Mesenchymal stem cell (in vitro differentiated cells and primary cell): ENCODE results near the gene LRRC7.

ENCODE experiments used
- DNase-seq: peaks from one replicate; pipeline ENCODE4 v3.0.0-alpha.2; 2013
- H2AFZ ChIP-seq: one replicate; pipeline ENCODE4 v1.6.1; 2013; ENCODE audit warnings: low read depth, mild to moderate bottlenecking, control low read depth, inconsistent platforms, low read length, moderate library complexity
- H2AK5ac ChIP-seq: 2 replicates; pipeline ENCODE4 v1.6.1; 2013; ENCODE audit warnings: low read length, moderate library complexity, mild to moderate bottlenecking, inconsistent platforms; ENCODE audit not compliant: severe bottlenecking
- H2BK120ac ChIP-seq: one replicate; pipeline ENCODE4 v1.6.1; 2013; ENCODE audit warnings: low read depth, mild to moderate bottlenecking, inconsistent platforms, low read length, moderate library complexity
- H2BK12ac ChIP-seq, 2 experiments: one replicate each; pipeline ENCODE4 v1.6.1; 2013; ENCODE audit warnings: inconsistent platforms in 2 of 2, low read length in 2 of 2, mild to moderate bottlenecking in 2 of 2, moderate library complexity in 2 of 2, control low read depth in 1 of 2
- H2BK15ac ChIP-seq: one replicate; pipeline ENCODE4 v1.6.1; 2013; ENCODE audit warnings: mild to moderate bottlenecking, low read depth, inconsistent platforms; ENCODE audit not compliant: poor library complexity, severe bottlenecking
- H2BK5ac ChIP-seq: 2 replicates; pipeline ENCODE4 v1.6.1; 2013; ENCODE audit warnings: low read depth, mild to moderate bottlenecking, low read length, control low read depth, inconsistent platforms; ENCODE audit not compliant: poor library complexity, severe bottlenecking
- H3K14ac ChIP-seq, 2 experiments: one replicate each; pipeline ENCODE4 v1.6.1; 2013; ENCODE audit warnings: inconsistent platforms in 2 of 2, low read length in 2 of 2, control low read depth in 1 of 2, mild to moderate bottlenecking in 1 of 2, moderate library complexity in 1 of 2
- H3K18ac ChIP-seq, 2 experiments: one replicate each; pipeline ENCODE4 v1.6.1; 2013; ENCODE audit warnings: inconsistent platforms in 2 of 2, low read length in 2 of 2, control low read depth in 1 of 2, low read depth in 1 of 2, mild to moderate bottlenecking in 1 of 2
- H3K23ac ChIP-seq, 2 experiments: one replicate each; pipeline ENCODE4 v1.6.1; 2013; ENCODE audit warnings: inconsistent platforms in 2 of 2, low read length in 2 of 2, mild to moderate bottlenecking in 2 of 2, moderate library complexity in 2 of 2, control low read depth in 1 of 2
- H3K27ac ChIP-seq: 2 replicates; pipeline ENCODE4 v1.5.1; 2013; ENCODE audit warnings: mild to moderate bottlenecking, moderate library complexity, low read length, control low read depth, inconsistent platforms; ENCODE audit not compliant: poor library complexity, severe bottlenecking
- H3K27me3 ChIP-seq, 2 experiments: 2 replicates each; pipeline versions ENCODE4 v1.6.1 to v1.7.0; 2013; ENCODE audit warnings: low read length in 2 of 2, mild to moderate bottlenecking in 2 of 2, moderate library complexity in 2 of 2, control low read depth in 1 of 2, inconsistent platforms in 1 of 2; ENCODE audit not compliant: control insufficient read depth in 1 of 2, insufficient read depth in 1 of 2
- H3K36me3 ChIP-seq, 2 experiments: 2 replicates each; pipeline versions ENCODE4 v1.6.1 to v1.7.0; 2013; ENCODE audit warnings: low read length in 2 of 2, control low read depth in 1 of 2, inconsistent platforms in 1 of 2, low read depth in 1 of 2, mild to moderate bottlenecking in 1 of 2; ENCODE audit not compliant: insufficient read depth in 2 of 2, control insufficient read depth in 1 of 2
- H3K4ac ChIP-seq, 2 experiments: one replicate each; pipeline ENCODE4 v1.6.1; 2013; ENCODE audit warnings: inconsistent platforms in 2 of 2, low read length in 2 of 2, mild to moderate bottlenecking in 2 of 2, moderate library complexity in 2 of 2, control low read depth in 1 of 2, low read depth in 1 of 2
- H3K4me1 ChIP-seq: 2 replicates; pipeline ENCODE4 v1.6.1; 2013; ENCODE audit warnings: low read depth, low read length, control low read depth; ENCODE audit not compliant: control insufficient read depth, insufficient read depth
- H3K4me2 ChIP-seq: 2 replicates; pipeline ENCODE4 v1.6.1; 2013; ENCODE audit warnings: low read length, mild to moderate bottlenecking, inconsistent platforms; ENCODE audit not compliant: poor library complexity, severe bottlenecking
- H3K4me3 ChIP-seq, 2 experiments: 2 replicates each; pipeline versions ENCODE4 v1.5.1 to v1.7.0; 2013; ENCODE audit warnings: low read length in 2 of 2, mild to moderate bottlenecking in 2 of 2, control low read depth in 1 of 2, low read depth in 1 of 2; ENCODE audit not compliant: insufficient read depth in 1 of 2
- H3K79me1 ChIP-seq: replicated peaks from 2 replicates; pipeline ENCODE4 v1.6.1; 2013; ENCODE audit warnings: mild to moderate bottlenecking, control low read depth, low read length, inconsistent platforms; ENCODE audit not compliant: poor library complexity, severe bottlenecking
- H3K9ac ChIP-seq: 2 replicates; pipeline ENCODE4 v1.7.0; 2013; ENCODE audit warnings: mild to moderate bottlenecking, low read length, moderate library complexity
- H3K9me3 ChIP-seq: 2 replicates; pipeline ENCODE4 v1.7.0; 2013; ENCODE audit warnings: mild to moderate bottlenecking, low read length; ENCODE audit not compliant: control insufficient read depth
- H4K8ac ChIP-seq: one replicate; pipeline ENCODE4 v1.6.1; 2013; ENCODE audit warnings: inconsistent platforms, mild to moderate bottlenecking, low read length, moderate library complexity
- H4K91ac ChIP-seq: one replicate; pipeline ENCODE4 v1.6.1; 2013; ENCODE audit warnings: mild to moderate bottlenecking, low read length, inconsistent platforms
- WGBS: methylation state at CpG from one replicate; pipeline ENCODE4 v1.1.7; 2013; ENCODE audit warnings: mixed read lengths; 5-methylcytosine and 5-hydroxymethylcytosine counted together

LRRC7 gene

GRCh38 chr1:69777423-69777822, 209.7 kb downstream of the LRRC7 start:
- Histone ChIP-seq H3K27ac (no peak overlapping the region), H3K4me2 (no peak overlapping the region), H3K4ac (no peak overlapping the region), H3K18ac (no peak overlapping the region), H2AK5ac (no peak overlapping the region), H2BK120ac (no peak overlapping the region), H2AFZ (no peak overlapping the region), H3K23ac (no peak overlapping the region), H3K79me1 (no peaks in the 10 kb centered on the region), H3K4me1 (no peaks in the 10 kb centered on the region), H2BK12ac (no peak overlapping the region), H3K27me3 (no peaks in the 10 kb centered on the region), H3K4me3 (no peak overlapping the region), H3K36me3 (no peaks in the 10 kb centered on the region), H2BK15ac (no peak overlapping the region), H4K91ac (no peak overlapping the region), H2BK5ac (no peak overlapping the region), H3K14ac (no peak overlapping the region), H3K9me3 (no peaks in the 10 kb centered on the region), H4K8ac (no peak overlapping the region), H3K9ac (no peak overlapping the region)
- WGBS, result 77% methylated on average over 1 of the region's 1 CpG
- no peak for DNase-seq

- no peaks in the 10 kb centered on the region for H3K79me1 ChIP-seq
- H4K91ac ChIP-seq, result no peak overlapping the region
- H3K9me3 ChIP-seq, result no peaks in the 10 kb centered on the region
Observed at GRCh38 chr1:69777971-69778370, 210.2 kb downstream of the LRRC7 start.

GRCh38 chr1:69787151-69787550, 219.4 kb downstream of the LRRC7 start:
- H4K91ac ChIP-seq, result no peak overlapping the region
- no peak overlapping the region for H3K4me3 ChIP-seq
- no peak overlapping the region for H2BK120ac ChIP-seq
- WGBS, result 65% methylated on average over 5 of the region's 5 CpGs
- no peak overlapping the region for H2BK12ac ChIP-seq
- H2AK5ac ChIP-seq, result no peak overlapping the region
- H3K14ac ChIP-seq, result no peak overlapping the region
- no peaks in the 10 kb centered on the region for H3K4me1 ChIP-seq
- H3K27ac ChIP-seq, result no peak overlapping the region
- no peak overlapping the region for H3K4me2 ChIP-seq
- H2BK15ac ChIP-seq, result no peak overlapping the region
- H3K79me1 ChIP-seq, result no peaks in the 10 kb centered on the region
- H2AFZ ChIP-seq, result no peak overlapping the region
- no peak for DNase-seq
- H3K27me3 ChIP-seq, result no peaks in the 10 kb centered on the region
- no peak overlapping the region for H3K9ac ChIP-seq
- no peak overlapping the region for H3K4ac ChIP-seq
- H2BK5ac ChIP-seq, result no peak overlapping the region
- no peak overlapping the region for H3K23ac ChIP-seq
- H3K9me3 ChIP-seq, result no peaks in the 10 kb centered on the region
- H3K18ac ChIP-seq, result no peak overlapping the region
- H3K36me3 ChIP-seq, result no peaks in the 10 kb centered on the region
- no peak overlapping the region for H4K8ac ChIP-seq

More at GRCh38 chr1:69777971-69778370, 210.2 kb downstream of the LRRC7 start:
- Histone ChIP-seq H2BK12ac (no peak overlapping the region), H4K8ac (no peak overlapping the region), H2AFZ (no peak overlapping the region), H3K23ac (no peak overlapping the region), H2BK5ac (no peak overlapping the region), H2AK5ac (no peak overlapping the region), H3K27me3 (no peaks in the 10 kb centered on the region), H3K4me2 (no peak overlapping the region), H3K4me3 (no peak overlapping the region), H3K14ac (no peak overlapping the region), H3K4ac (no peak overlapping the region), H2BK120ac (no peak overlapping the region), H3K18ac (no peak overlapping the region), H3K36me3 (no peaks in the 10 kb centered on the region), H3K27ac (no peak overlapping the region), H2BK15ac (no peak overlapping the region), H3K4me1 (no peaks in the 10 kb centered on the region), H3K9ac (no peak overlapping the region)
- no peak for DNase-seq

GRCh38 chr1:69791311-69791710, 223.6 kb downstream of the LRRC7 start:
- H2BK15ac ChIP-seq, result no peak overlapping the region
- H3K9me3 ChIP-seq, result no peaks in the 10 kb centered on the region
- no peak for DNase-seq
- H3K4ac ChIP-seq, result no peak overlapping the region
- no peak overlapping the region for H2BK5ac ChIP-seq
- no peaks in the 10 kb centered on the region for H3K36me3 ChIP-seq
- H2BK120ac ChIP-seq, result no peak overlapping the region
- H2AK5ac ChIP-seq, result no peak overlapping the region
- no peak overlapping the region for H3K23ac ChIP-seq
- WGBS, result no CpG with 5 or more reads among the region's 1 CpG
- H3K9ac ChIP-seq, result no peak overlapping the region
- H3K27me3 ChIP-seq, result no peaks in the 10 kb centered on the region
- H4K91ac ChIP-seq, result no peak overlapping the region
- H4K8ac ChIP-seq, result no peak overlapping the region
- H2BK12ac ChIP-seq, result no peak overlapping the region
- H3K4me2 ChIP-seq, result no peak overlapping the region
- H3K14ac ChIP-seq, result no peak overlapping the region
- no peak overlapping the region for H2AFZ ChIP-seq
- H3K4me1 ChIP-seq, result no peaks in the 10 kb centered on the region
- H3K18ac ChIP-seq, result no peak overlapping the region
- no peak overlapping the region for H3K27ac ChIP-seq
- no peak overlapping the region for H3K4me3 ChIP-seq
- no peaks in the 10 kb centered on the region for H3K79me1 ChIP-seq
